HTR-8/SVneo (cell line): ENCODE measurements around the gene PNLIP.

ENCODE experiments used
- DNase-seq: peaks from one replicate; pipeline ENCODE4 v3.0.0; 2011; ENCODE audit warnings: low spot score, mixed read lengths; ENCODE audit not compliant: insufficient read length
- FAIRE-seq: peaks from 2 replicates; lab custom pipeline; 2011; peaks lifted over from hg19 to GRCh38; lab: Jason Lieb, UNC

PNLIP gene

DNA sequence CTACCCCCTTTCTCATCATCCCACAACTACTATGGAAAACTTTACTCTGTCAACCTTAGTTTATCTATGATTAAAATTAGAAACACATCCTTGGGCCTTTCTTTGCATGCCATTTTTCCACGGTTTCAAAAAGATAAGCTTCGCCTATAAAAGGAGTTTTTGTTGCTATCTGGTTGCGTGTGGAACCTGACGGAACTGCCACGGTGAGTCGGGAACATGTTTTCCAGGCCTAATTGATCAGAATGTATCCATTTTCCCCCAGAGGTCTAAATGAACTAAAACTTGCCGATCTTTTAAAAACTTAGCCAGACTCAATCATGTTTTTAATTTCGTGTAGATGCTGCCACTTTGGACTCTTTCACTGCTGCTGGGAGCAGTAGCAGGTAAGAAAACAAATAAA is at the start of gene PNLIP:
Gene PNLIP (plus strand): TSS at position 176 of the 400 bp plus-strand sequence. CDS start 162 bp downstream, at position 338.
- no peak for FAIRE-seq
- DNase-seq, result no peak

DNA sequence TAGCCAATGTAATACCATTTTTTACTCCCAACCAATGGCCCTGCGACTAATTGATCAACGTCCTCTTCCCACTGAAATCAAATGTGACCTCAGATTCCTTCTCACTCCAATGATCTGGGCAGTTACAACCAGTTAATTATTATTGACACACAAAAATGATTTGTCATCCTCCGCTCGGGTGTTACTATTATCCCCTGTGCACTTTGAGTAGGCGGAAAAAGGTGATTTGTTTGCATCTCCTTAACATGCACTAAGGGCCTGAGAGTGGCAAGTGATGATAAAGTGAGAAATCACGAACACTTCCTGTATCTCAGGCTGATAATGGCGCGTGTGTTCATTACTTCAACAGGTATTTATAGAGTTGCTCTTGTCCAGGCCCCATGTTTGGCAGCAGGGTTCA is 40.9 kb upstream of the PNLIP start:
- FAIRE-seq (no peak), DNase-seq (no peak)

DNA sequence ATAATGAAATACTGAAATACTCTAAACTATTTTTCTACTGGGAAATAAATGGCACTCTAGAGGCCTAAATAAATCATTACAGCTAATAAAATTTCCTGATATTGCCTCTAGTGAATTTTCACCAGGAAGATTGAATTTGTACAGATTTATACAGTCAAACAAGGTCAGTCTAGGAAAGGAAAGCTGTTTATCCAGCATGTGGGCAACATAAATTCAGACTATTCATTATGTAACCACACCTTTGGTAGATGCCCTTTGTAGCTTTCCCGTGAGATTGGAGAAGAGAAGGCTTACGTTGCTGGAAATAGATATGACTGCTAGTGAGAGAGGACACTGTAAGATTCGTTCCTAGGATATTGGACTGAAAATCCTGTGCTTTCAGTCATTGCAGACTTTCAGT is 35.2 kb upstream of the PNLIP start:
- DNase-seq, result no peak
- no peak for FAIRE-seq

DNA sequence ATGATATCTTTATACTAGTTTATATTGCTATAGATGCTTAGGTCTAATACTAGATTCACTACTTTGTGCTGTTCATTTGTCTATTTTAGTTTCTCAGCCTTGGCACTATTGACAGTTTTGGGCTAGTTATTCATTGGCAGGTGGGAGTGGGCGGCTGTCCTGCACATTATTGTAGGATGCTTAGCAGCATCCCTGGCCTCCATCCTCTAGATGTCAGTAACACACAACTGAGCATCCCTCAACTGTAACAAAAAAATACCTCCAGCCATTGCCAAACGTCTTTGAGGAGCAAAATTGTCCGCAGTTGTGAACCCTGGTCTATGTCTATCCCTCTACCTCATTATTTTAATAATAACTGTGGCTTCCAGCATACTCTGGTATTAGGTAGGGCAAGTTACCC is 34.4 kb upstream of the PNLIP start:
- DNase-seq, result no peak
- no peak for FAIRE-seq

DNA sequence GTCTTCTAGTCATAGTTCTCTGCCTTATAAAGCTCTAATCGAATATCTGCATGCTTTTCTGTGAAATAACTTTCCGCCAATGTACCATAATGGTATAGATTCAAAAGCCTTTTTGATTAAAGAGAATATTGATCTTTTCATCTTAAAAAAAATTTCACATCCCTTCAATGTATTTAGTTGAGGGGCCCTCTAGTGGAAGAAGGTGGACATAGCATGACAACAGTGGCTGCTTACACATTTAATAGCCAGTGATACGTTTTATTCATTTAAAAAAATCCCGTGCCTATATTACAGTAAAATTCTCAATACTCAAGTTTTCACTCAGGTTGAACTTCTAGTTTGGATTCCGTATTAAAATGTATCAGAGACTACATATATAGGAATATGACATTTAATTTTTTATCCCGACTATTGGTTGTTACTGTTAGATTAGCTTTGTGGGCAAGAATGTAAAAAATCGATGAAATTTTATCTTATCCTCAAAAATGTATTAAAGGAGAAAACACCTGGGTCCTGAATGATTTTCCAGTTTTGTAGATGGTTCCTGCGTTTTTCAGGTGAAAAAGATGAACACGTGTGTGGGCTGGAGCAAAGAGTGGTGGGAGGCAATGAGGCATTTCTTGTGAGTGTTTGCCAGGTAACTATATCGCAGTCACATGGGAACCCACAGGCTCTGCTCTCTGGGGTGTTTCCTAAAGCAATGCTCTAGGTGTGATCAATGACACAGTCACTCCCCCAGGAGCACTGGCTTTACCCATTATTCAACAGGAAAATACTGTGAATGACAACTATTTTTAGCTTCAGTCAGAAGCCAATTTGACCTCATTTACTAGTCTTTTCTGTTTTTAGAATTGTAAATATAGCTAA is 24.1 kb upstream of the PNLIP start:
- DNase-seq (peak; percentile 7), FAIRE-seq (no peak)

DNA sequence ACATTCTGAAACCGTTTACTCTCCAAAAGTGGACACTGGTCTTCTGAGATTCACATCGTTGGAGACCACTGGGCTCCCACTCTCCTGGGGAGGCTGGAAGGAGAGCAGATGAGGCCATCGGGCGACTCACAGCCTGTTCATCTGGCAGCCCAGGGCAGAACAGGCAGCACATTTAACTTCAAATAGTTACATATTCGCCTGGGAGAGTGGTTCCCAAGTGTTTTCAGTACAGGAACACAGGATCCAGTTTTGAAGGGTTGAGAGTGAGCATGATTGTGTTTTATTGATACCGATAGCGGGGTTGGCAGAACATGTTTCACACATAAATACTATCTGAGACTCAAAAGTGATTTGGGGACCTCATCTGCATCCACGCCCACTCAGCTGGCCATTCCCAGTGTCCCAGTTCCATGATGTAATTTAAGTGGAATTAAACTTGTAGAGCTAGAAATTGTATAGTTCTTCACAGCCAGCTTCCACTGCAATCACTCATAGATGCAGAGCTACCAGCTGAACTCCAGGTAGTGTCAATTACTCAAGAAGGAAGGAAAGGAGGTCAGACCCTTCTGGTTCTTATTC is 22.8 kb upstream of the PNLIP start:
- no peak for DNase-seq
- no peak for FAIRE-seq

DNA sequence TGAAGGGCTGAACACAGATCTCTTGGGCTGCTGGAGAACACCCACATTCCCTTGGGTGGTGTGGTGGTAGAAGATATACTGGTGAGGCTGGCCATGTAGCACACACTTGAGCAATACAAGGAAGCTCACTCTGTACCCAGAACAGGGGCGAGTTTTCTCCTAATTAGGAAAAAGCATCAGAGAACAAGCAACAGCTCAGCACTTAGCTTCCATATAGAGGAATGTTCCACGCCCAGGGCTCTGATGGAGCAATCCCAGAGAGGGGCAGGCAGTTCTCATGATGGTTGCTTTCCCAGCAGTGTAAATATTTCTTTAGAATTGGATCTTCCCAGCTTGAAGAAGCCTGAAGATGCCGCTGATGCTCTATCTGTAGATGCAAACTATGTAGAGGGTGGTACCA is 21.0 kb upstream of the PNLIP start:
- FAIRE-seq, result no peak
- DNase-seq, result no peak

DNA sequence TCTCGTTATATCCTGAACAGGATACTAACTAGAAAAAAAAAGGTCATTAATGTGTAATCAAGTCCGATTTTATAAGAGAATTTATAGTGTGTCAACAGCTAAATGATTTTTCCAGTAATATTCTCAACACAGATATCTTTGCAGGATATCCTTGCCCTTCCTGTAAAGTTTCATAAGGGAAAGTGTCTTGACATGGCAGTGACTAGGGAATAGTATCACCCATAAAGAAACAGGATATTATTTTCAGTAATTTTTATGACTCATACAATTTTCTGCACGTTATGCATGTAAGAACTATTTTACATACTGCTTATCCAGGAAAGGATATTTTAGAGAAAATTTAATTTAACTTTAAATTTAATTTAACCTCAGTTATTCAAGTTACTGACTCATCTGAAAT is 19.5 kb upstream of the PNLIP start:
- DNase-seq (no peak), FAIRE-seq (no peak)

DNA sequence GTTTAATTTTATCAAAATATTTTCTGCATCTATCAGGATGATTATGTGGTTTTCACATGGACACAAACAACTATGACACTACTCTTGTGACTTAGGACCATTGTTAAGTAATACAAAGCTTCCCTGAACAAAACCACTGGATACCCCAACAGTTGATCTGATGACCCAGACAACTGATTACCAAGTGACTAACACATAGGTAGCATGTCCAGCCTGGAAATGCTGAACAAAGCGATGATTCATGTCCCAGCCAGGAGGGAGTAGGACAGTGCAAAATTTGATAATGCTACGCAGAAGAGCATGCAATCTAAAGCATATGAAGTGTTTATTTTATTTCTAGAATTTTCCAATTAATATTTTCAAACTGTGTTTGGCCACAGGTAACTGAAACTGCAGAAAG is 8.9 kb upstream of the PNLIP start:
- FAIRE-seq (no peak), DNase-seq (no peak)

DNA sequence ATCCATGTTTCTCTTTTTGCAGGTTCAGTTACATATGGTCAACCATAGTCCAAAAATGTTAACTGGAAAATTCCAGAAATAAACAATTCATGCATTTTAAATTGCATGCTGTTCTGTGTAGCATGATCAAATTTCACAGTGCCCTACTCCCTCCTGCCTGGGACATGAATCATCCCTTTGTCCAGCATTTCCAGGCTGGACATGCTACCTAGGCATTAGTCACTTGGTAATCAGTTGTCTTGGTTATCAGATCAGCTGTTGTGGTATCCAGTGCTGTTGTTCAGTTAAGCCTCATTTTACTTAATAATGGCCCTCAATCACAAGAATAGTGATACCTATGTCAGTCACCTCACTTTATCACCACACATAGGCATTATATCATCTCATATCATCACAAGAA is 7.3 kb upstream of the PNLIP start:
- FAIRE-seq (no peak), DNase-seq (no peak)

DNA sequence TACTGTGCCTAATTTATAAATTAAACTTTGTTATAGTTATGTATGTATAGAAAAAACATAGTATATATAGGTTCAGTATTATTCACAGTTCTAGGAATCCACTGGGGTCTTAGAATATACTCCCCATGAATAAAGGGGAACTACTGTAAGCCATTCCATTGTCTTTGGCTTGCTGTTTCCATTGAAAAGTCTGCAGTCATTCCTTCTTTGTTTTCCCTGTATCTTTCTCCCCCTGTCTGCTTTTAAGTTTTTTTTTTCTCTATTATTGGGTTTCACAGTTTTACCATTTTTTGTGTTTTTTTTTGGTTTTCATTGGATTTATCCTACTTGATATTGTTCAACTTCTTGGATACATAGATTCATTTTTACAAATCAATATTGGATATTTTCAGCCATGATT is 6.7 kb upstream of the PNLIP start:
- no peak for DNase-seq
- no peak for FAIRE-seq

DNA sequence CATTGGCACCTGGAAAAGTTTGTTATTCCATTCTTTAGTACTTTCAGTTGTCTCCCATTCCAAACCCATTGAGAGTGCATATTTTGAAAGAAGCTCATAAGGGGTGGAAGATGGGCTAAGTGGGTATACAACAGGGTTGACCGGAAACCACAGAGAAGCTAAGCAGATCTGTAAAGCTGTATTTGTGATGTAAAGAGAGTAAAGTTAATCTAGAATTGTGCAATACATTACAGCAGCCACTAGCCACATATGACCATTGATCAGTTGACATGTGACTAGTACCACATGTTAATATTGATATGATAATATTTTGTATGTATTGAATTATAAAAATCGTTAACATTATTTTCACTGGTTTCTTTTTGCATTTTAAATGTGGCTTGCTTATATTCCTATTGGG is 4.9 kb upstream of the PNLIP start:
- no peak for FAIRE-seq
- no peak for DNase-seq

DNA sequence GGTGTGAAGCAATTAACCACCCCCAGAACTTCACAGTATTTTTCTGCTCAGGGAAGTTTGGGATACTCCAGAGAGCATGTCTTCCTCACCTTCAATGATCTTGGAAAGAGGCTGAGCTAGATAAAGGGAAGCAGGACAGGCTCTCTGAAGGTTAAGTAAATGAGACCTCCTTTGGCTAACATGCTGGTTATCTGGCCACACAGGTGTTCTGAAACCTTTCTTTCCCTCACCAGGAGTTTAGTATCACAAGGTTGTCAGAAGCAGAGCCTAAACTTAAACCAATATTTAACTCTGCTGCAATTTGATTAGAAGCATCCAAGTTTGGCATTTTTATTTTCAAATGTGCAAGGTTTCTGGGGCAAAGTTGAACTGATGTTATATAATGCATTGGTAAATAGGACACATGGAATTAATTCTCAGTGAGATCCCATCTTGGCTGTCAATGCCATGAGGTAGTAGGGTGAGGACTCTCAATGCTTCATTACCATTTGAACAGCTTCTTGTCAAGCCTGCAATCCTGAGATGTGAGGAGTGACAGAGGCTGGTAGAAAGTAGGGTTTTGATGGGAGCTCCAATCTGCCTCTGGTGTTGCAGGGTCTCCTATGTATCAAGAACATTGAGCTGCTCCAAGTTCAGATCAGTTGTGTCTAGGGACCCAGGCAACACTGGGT is 3.6 kb upstream of the PNLIP start:
- DNase-seq (no peak), FAIRE-seq (no peak)

DNA sequence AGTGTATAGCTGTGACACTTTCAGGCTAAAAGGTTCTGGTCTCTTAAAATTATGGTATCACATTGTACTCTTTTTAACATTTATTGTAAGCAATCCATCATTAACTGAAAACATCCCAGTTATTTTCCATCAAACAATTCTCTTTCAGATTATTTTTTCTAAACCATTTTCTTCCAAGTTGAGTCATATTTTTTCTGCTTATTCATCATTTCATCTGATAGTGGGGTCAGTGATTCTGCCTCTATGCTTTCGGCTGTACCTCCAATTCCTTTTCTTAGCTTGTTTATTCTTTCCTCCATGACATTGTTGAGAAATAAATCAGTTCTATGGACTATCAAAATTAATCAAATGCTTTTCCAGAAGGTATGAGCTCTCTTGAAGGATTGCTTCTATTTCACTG is 609 bp upstream of the PNLIP start:
- FAIRE-seq, result no peak
- DNase-seq, result no peak

DNA sequence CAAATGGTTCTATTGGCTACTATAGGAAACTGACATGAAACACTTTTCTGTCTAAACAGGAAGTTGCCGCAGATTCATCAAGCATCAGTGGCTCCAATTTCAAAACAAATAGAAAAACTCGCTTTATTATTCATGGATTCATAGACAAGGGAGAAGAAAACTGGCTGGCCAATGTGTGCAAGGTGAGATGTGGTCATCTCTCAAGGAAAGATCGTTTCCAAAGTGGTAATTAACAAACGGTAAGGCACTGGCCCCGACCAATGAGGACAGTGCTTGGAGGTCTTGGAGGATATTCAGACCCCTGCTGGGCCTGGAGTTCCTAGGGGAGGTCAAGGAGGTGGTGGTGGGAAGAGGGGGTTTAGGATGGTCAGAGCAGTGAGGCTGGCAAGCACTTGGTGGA is 2.6 kb downstream of the PNLIP start:
- no peak for FAIRE-seq
- no peak for DNase-seq

DNA sequence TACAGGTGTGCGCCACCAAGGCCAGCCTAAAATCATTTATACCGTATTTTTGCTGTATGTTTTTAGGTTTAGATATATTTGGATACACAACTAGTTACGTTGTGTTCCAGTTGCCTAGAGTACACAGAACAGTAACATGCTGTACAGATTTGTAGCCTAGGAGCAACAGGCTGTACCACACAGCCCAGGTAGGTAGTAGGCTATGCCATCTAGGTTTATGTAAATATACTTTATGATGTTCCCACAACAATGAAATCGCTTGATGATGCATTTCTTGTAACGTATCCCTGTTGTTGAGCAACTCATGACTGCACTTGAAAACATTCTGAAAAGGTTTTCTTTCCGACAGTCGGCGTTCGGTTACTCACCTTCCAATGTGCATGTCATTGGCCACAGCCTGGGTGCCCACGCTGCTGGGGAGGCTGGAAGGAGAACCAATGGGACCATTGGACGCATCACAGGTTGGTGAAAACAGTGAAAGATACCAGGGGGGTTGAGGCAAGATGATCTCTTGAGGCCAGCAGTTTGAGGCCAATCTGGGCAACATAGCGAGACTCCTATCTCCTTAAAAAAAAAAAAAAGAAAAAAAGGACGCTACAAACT is 7.7 kb downstream of the PNLIP start:
- FAIRE-seq, result no peak

DNA sequence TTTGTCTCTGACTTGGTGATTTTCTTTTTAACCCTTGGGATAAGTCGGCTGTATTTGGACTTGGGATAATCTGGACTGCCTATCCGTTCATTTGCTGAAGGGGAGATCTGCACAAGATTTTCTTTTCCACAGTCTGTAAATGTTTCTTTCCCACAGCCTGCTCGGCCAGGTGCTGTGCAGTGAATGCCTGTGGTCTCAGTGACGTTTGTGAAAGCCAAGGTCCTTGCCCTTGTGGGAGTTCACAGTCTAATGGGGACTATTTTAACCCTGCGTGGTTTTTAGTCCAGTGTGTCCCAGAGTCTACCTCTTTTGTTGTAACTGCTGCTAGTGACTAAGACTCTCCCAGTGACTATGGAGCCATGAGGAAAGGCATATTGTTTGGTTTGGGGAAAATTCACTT is 8.9 kb downstream of the PNLIP start:
- DNase-seq (no peak), FAIRE-seq (no peak)

More for the DNA sequence above, 7.7 kb downstream of the PNLIP start:
- no peak for DNase-seq

DNA sequence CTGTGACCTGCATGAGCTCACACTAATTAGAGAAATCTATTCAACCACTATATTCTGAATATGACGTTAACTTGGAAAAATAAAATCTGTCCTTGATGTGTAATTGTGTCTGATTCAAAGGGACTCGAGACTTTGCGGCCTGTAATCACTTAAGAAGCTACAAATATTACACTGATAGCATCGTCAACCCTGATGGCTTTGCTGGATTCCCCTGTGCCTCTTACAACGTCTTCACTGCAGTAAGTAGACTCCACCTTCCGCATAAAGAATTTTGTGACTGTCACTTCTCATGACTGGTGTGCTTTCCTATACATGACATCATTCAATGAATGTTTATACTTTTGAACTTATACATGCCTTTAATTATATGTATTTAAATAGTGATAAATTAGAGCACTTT is 10.1 kb downstream of the PNLIP start:
- no peak for FAIRE-seq
- no peak for DNase-seq

DNA sequence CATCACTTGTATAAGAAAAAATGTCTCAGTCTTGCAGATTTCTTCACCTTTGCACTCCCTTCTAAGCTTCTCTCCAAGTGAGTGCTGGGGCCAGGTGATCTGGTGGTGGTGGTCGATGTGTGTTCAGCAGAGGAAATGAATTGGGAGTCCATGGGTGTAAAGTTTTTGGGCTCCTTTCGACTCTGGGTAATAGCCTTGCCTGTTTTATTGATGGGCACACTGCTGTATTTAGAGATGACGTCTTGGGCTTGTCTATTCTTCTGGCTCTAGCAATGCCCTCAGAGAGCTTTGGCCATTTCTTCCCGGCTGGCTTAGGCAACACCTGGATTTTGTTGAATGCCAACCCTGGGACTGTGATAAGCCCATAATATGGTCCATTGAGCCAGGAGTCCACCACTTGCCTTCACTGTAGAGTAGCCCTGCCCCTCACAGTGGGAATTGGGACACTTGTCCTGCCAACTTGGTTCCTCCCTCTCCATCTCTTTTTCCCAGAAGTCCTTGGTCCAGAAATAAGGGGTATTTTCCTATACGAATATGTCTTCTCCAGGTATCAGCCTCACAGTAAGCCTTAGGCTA is 11.7 kb downstream of the PNLIP start:
- no peak for DNase-seq
- FAIRE-seq, result no peak

DNA sequence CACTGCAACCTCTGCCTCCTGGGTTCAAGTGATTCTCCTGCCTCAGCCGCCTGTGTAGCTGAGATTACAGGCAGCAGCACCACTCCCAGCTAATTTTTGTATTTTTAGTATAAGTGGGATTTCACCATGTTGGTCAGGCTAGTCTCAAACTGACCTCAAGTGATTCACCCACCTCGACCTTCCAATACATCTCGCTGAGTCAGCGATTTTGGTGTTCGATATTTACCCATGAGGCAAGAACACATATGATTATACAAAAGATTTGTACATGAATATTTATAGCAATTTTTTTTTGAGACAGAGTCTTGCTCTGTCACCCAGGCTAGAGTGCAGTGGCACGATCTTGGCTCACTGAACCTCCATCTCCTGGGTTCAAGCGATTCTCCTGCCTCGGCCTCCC is 19.8 kb downstream of the PNLIP start:
- no peak for DNase-seq
- no peak for FAIRE-seq

DNA sequence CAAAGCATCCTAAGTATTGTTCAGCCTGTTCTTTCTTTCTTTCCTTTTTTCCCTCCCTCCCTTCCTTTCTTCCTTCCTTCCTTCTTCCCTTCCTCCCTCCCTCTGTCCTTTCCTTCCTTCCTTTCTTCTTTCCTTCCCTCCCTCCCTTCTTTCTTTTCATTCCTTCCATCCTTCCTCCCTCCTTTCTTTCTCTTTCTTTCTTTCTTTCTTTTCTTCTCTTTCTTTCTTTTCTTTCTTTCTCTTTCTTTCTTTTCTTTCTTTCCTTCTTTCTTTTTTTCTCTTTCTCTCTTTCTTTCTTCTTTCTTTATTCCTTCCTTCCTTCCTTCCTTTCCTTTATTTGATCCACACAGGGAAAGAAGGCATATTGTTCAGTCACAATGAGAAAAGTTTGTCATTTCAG is 21.2 kb downstream of the PNLIP start:
- DNase-seq, result no peak
- FAIRE-seq, result no peak
